Caco-2 (cell line): ENCODE measurements around the gene CRYZL1. TPM values are rescaled to one million over a fixed set of nuclear protein-coding genes. Genes with fewer than 3 reads are reported as not detected.

Experiments used
- BruUV-seq: library from RNA; stranded (reverse); fragments of 400-500 nt; replicated peaks from 2 replicates; lab custom pipeline; 2021; lab: Mats Ljungman, UMichigan
- CTCF ChIA-PET: fragments of 300-600 bp; sonication (Branson Sonifier 250); formaldehyde crosslinking; loops from one replicate; lab custom pipeline; 2022; ENCODE audit warnings: antibody characterized with exemption; lab: Charles Lee
- POLR2A ChIA-PET: fragments of 300-600 bp; sonication (Branson Sonifier 250); formaldehyde crosslinking; loops from one replicate; lab custom pipeline; 2022; ENCODE audit warnings: antibody characterized with exemption; lab: Charles Lee
- DNase-seq, 2 experiments: peaks; one replicate each; pipeline versions ENCODE4 v3.0.0 to v3.0.0-alpha.2; 2020 to 2022
- H3K27me3 ChIP-seq: replicated peaks from 2 replicates; pipeline ENCODE4 v1.6.0; 2011; ENCODE audit warnings: low read length; ENCODE audit not compliant: control insufficient read depth, insufficient read depth
- H3K36me3 ChIP-seq: 2 replicates; pipeline ENCODE4 v1.5.1; 2011; ENCODE audit warnings: low read length; ENCODE audit not compliant: control insufficient read depth, insufficient read depth
- H3K4me1 ChIP-seq: fragments of 250-450 bp; sonication (Bioruptor Pico); 2 replicates; pipeline ENCODE4 v1.5.1; 2020; ENCODE audit warnings: mild to moderate bottlenecking
- H3K4me3 ChIP-seq: 2 replicates; pipeline ENCODE4 v1.5.1; 2011; ENCODE audit warnings: low read depth, mild to moderate bottlenecking, control low read depth, low read length
- H3K9me3 ChIP-seq: fragments of 250-450 bp; sonication (Bioruptor Pico); 2 replicates; pipeline ENCODE4 v1.5.1; 2020; ENCODE audit warnings: mild to moderate bottlenecking, moderate library complexity
- H3K27ac Mint-ChIP-seq: one replicate; pipeline ENCODE4 v1.8.0; 2022; ENCODE audit warnings: mixed read lengths; ENCODE audit not compliant: unreplicated experiment
- H3K27me3 Mint-ChIP-seq: one replicate; pipeline ENCODE4 v1.8.0; 2022; ENCODE audit warnings: mixed read lengths; ENCODE audit not compliant: insufficient read depth, unreplicated experiment
- H3K36me3 Mint-ChIP-seq: one replicate; pipeline ENCODE4 v1.8.0; 2022; ENCODE audit warnings: mild to moderate bottlenecking, mixed read lengths; ENCODE audit not compliant: insufficient read depth, unreplicated experiment
- H3K4me1 Mint-ChIP-seq: one replicate; pipeline ENCODE4 v1.8.0; 2022; ENCODE audit warnings: low read depth, mixed read lengths; ENCODE audit not compliant: unreplicated experiment
- H3K4me3 Mint-ChIP-seq: one replicate; pipeline ENCODE4 v1.8.0; 2022; ENCODE audit warnings: mild to moderate bottlenecking, moderate library complexity, mixed read lengths; ENCODE audit not compliant: unreplicated experiment
- H3K9me3 Mint-ChIP-seq: one replicate; pipeline ENCODE4 v1.8.0; 2022; ENCODE audit warnings: mixed read lengths; ENCODE audit not compliant: unreplicated experiment
- intact Hi-C: fragments of 100-400 bp; cut with micrococcal nuclease; formaldehyde crosslinking; loops from one replicate; pipeline ENCODE4 v1.10.0; 2022; ENCODE audit not compliant: unreplicated experiment
- total RNA-seq: library from RNA; stranded (reverse); gene quantifications from 2 replicates; pipeline ENCODE4 v1.2.3, GENCODE V29; 2022
- TF ChIP-seq, protein P1 (sequence below), 2 experiments: fragments of 200-600 bp in 1 of 2; IDR thresholded peaks; 1 replicate in 1 of 2; 2 replicates in 1 of 2; pipeline versions ENCODE4 v1.5.1 to v1.8.0; 2011 to 2022; ENCODE audit warnings: antibody characterized with exemption in 1 of 2, control low read depth in 1 of 2, inconsistent platforms in 1 of 2, low read depth in 1 of 2, low read length in 1 of 2, mild to moderate bottlenecking in 1 of 2, moderate library complexity in 1 of 2; ENCODE audit not compliant: insufficient read depth in 1 of 2, severe bottlenecking in 1 of 2, unreplicated experiment in 1 of 2

The CRYZL1 gene
- total RNA-seq, 1 experiment from 2014 or later: 26.6 TPM

DNA sequence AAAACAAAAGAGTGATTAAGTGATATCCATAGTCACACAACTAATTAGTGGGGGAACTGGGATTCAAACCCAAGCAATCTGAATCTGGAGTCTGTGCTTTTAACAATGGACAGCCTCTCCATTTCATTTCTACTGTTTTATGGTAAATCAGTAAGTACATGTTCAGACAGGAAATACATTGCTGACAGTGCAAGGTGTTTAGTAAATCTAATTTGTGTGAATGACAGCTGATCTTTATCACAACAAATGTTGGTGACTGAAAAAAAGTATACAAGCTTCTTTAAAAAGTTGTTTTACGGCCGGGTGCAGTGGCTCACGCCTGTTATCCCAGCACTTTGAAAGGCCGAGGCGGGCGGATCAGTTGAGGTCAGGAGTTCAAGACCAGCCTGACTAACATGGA, 73.6 kb downstream of the CRYZL1 start:
- DNase-seq: no peak
- ChIA-PET CTCF (no interaction called here), POLR2A (no interaction called here)
- TF ChIP-seq, protein P1, sequence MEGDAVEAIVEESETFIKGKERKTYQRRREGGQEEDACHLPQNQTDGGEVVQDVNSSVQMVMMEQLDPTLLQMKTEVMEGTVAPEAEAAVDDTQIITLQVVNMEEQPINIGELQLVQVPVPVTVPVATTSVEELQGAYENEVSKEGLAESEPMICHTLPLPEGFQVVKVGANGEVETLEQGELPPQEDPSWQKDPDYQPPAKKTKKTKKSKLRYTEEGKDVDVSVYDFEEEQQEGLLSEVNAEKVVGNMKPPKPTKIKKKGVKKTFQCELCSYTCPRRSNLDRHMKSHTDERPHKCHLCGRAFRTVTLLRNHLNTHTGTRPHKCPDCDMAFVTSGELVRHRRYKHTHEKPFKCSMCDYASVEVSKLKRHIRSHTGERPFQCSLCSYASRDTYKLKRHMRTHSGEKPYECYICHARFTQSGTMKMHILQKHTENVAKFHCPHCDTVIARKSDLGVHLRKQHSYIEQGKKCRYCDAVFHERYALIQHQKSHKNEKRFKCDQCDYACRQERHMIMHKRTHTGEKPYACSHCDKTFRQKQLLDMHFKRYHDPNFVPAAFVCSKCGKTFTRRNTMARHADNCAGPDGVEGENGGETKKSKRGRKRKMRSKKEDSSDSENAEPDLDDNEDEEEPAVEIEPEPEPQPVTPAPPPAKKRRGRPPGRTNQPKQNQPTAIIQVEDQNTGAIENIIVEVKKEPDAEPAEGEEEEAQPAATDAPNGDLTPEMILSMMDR (IDR thresholded peaks at IDR 0.05; ENCODE audit: insufficient read depth in 1 of 2, low read depth in 1 of 2, low read length in 1 of 2, severe bottlenecking in 1 of 2, unreplicated experiment in 1 of 2): no peak
- H3K27me3 ChIP-seq: no peaks in the 10 kb centered on the region
- H3K9me3 ChIP-seq: no peaks in the 10 kb centered on the region
- H3K4me1 Mint-ChIP-seq: no peaks in the 10 kb centered on the region
- intact Hi-C loops: no loop called here
- H3K27me3 Mint-ChIP-seq: no peaks in the 10 kb centered on the region
- no peaks in the 10 kb centered on the region for H3K9me3 Mint-ChIP-seq
- H3K4me3 Mint-ChIP-seq: no peak overlapping the region
- H3K4me3 ChIP-seq: no peak overlapping the region
- no peaks in the 10 kb centered on the region; the same call in 1 of the 2 replicates for H3K36me3 ChIP-seq
- H3K4me1 ChIP-seq: no peaks in the 10 kb centered on the region
- BruUV-seq: no TSS peak
- no peak overlapping the region for H3K27ac Mint-ChIP-seq
- H3K36me3 Mint-ChIP-seq: peaks cover 62% of the 10 kb centered on the region

DNA sequence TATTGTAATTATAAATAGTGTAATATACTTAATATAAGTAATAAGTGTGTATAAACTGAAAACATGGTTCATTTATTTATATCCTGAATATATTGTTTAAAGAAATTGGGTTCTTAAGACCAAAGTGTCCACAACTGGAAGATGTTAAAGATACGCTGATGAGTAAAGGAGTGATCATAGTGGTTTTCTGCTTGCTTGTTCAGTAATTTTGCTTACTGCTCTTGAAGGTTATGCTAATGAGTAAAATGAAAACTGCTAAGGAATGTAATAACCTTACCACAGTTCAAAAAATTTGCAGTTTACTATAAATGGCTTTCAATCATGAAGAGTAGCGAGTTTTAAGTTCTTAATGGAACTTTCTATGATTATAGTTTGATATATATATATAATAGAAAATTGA, 75.0 kb downstream of the CRYZL1 start:
- no peaks in the 10 kb centered on the region for H3K4me1 ChIP-seq
- Mint-ChIP-seq H3K9me3 (no peaks in the 10 kb centered on the region), H3K4me3 (no peak overlapping the region), H3K4me1 (no peaks in the 10 kb centered on the region), H3K27me3 (no peaks in the 10 kb centered on the region), H3K27ac (no peak overlapping the region), H3K36me3 (peaks cover 61% of the 10 kb centered on the region)
- no peaks in the 10 kb centered on the region for H3K27me3 ChIP-seq
- intact Hi-C loops: no loop called here
- H3K9me3 ChIP-seq: no peaks in the 10 kb centered on the region
- H3K36me3 ChIP-seq: no peaks in the 10 kb centered on the region
- no peak overlapping the region for H3K4me3 ChIP-seq
- CTCF ChIA-PET: no interaction called here
- BruUV-seq: no TSS peak
- DNase-seq: no peak
- TF ChIP-seq, protein P1 (IDR thresholded peaks at IDR 0.05; ENCODE audit: insufficient read depth in 1 of 2, low read depth in 1 of 2, low read length in 1 of 2, severe bottlenecking in 1 of 2, unreplicated experiment in 1 of 2): no peak
- POLR2A ChIA-PET: no interaction called here

DNA sequence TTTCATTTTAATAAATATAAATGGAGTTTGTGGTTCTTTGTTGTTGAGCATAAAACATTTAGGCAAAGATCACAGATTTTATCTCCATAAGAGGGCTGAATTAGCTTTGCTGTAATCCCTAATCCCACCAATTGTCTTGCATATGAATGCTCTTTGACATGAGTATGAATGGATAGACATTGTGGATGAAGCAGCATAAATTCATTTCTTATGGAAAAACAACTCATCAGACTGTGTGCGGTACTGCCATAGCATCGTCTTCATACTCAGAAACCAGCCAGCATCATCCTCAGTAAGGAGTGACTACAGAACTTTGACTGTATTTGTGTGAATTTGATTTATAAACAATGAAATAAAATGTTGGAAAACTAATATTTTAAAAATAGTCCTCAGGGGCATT, 79.2 kb downstream of the CRYZL1 start:
- BruUV-seq: no TSS peak
- Histone ChIP-seq H3K4me3 (no peak overlapping the region), H3K36me3 (no peaks in the 10 kb centered on the region), H3K27me3 (no peaks in the 10 kb centered on the region), H3K4me1 (no peaks in the 10 kb centered on the region), H3K9me3 (no peaks in the 10 kb centered on the region)
- intact Hi-C loops: no loop called here
- Mint-ChIP-seq H3K36me3 (peaks cover 67% of the 10 kb centered on the region), H3K4me1 (peaks cover 6% of the 10 kb centered on the region), H3K27me3 (no peaks in the 10 kb centered on the region), H3K4me3 (no peak overlapping the region), H3K9me3 (no peaks in the 10 kb centered on the region), H3K27ac (no peak overlapping the region)
- CTCF ChIA-PET: no interaction called here
- POLR2A ChIA-PET: no interaction called here
- no peak for DNase-seq
- TF ChIP-seq, protein P1 (IDR thresholded peaks at IDR 0.05; ENCODE audit: insufficient read depth in 1 of 2, low read depth in 1 of 2, low read length in 1 of 2, severe bottlenecking in 1 of 2, unreplicated experiment in 1 of 2): no peak
